Activated naive CD4-positive, alpha-beta T cell treated with anti-CD3 and anti-CD28 coated beads, Interleukin-2, amount 50 U/mL, for 16 hours (primary cell): Measurements from ENCODE around the gene KCNC1.

ENCODE experiments used
- DNase-seq: peaks from one replicate; pipeline ENCODE4 v3.0.0-alpha.2; 2020

Gene KCNC1

GRCh38 chr11:17718015-17718414 lies 16.6 kb upstream of the KCNC1 start:
- DNase-seq = no peak

- DNase-seq = no peak
Measured at GRCh38 chr11:17718510-17718962, 16.0 kb upstream of the KCNC1 start.

GRCh38 chr11:17719028-17719937 lies 15.3 kb upstream of the KCNC1 start, which contains the start of gene MYOD1:
MYOD1 (plus strand) TSS chr11:17719571; CDS start chr11:17719783, 212 bp downstream.
- DNase-seq = no peak

DNA sequence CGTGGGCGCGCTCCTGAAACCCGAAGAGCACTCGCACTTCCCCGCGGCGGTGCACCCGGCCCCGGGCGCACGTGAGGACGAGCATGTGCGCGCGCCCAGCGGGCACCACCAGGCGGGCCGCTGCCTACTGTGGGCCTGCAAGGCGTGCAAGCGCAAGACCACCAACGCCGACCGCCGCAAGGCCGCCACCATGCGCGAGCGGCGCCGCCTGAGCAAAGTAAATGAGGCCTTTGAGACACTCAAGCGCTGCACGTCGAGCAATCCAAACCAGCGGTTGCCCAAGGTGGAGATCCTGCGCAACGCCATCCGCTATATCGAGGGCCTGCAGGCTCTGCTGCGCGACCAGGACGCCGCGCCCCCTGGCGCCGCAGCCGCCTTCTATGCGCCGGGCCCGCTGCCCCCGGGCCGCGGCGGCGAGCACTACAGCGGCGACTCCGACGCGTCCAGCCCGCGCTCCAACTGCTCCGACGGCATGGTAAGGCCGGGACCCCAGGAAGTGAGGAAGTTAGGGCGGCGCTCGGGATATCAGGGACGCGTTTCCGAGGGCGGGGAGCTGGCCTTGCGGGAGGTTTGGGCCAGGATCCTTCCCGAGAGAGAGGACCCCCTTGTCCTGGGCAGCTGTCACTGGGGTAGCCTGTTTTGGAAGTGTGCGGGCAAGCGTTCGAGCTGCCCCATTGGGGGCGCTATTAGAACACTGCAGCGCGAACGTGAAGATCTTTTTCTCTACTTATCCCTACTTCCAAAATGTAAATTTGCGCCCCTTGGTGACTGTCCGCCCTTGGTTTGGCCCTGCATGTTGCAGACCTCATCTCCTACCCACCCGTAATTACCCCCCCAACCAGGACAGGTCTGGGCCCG lies 14.4 kb upstream of the KCNC1 start:
- DNase-seq = no peak

- DNase-seq = no peak
Measured at GRCh38 chr11:17720796-17721171, 13.8 kb upstream of the KCNC1 start.

- DNase-seq = no peak
Measured at GRCh38 chr11:17721242-17721999, 13.2 kb upstream of the KCNC1 start.

GRCh38 chr11:17722000-17722643 lies 12.5 kb upstream of the KCNC1 start:
- DNase-seq = no peak

DNA sequence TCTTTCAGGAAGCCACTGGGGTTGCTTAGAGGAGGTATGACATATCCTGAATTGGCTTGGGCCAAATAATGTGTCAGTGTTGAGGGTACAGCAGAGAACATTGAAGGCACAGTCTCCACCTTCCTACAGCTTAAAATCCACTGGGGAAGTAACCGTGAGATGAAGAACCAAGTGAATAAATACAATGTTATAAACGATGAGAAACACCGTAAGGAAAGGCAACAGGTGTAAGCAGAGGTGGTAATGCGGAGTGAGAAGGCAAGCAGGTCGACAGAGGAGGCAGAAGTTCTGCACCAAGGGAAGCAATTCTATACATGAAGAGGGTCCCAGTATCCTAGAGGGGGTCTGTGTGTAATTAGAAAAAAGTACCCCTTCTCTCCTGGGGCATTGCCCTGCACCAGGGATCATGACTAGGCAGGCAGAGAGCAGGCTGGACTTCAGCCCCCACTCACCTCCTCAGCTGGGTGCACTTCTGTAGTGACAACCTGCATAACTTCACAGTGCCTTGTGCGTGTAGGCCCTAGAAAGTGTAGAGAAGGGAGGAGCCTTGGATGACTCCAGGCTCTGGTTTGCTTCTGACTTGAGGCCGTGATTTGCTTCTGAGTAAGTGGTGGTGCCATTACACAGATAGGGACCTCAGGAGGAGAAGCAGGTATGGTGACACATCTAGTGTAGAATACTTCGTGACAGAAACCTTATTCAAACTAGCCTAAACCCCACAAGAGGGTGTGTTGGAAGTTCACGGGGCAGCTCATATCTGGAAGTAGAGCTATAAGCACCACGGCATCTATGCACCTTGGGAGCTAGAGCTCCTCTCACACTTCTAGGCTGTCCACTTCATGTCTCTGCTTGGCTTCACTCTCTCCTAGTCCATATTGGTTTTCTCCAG lies 10.3 kb upstream of the KCNC1 start:
- no peak for DNase-seq

GRCh38 chr11:17725174-17725573 lies 9.4 kb upstream of the KCNC1 start:
- DNase-seq = no peak

DNA sequence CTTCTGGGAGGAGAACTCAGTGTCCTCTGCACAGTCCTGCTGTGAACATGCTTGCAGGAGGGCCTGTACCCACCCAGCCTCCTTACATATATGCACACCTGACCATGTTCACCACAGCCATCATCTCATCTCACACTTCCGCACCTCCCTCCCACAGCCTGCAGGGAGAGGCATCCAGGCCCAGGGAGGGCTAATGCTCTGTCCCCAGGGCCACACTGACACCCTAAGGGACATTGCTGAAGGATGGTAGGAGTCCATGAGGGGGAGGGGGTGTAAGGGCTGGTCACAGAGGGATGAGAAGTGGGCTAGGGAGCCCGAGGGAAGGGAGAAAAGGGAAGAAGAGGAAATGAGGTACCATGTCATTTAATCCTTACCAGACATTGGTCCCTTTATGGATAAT lies 4.4 kb upstream of the KCNC1 start:
- DNase-seq = no peak

DNA sequence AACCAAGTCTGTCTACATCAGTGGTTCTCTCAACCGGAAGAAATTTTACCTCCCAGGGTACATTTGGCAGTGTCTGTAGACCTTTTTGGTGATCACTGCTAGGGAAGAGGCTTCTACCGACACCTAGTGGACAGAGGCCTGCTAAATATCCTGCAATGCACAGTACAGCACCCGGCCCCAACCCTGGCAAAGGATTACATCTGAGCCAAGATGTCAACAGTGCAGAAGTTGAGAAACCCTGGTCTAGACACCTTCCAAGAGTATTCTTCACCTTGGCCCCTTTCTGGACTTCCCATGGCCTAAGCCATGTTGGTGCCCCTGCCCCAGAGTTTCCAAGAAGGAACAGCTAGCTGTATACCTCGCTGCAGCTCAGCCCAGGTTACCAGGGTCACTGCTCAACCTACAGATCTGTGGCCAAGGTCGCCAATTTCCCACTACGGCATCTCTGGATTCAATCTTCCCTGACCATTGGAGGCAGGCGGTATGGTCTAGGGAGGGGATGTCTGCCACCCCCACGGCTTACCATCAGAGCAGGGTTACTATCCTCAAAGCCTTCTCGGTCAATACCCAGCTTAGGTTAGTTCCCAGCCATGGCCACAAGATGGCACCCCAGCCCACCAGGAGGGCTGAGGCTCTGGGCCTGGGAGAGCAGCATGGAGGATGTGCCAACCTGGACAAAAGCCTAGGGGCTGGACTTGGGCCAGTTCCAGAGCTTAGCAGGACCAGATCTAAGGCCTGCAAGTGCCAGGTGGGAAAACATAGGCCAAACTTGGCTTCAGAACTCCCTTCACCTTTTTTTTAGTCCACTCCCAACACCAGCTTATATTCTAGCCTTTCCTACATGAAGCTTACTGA lies 3.7 kb upstream of the KCNC1 start:
- DNase-seq = peak; percentile 55

- no peak for DNase-seq
Measured at GRCh38 chr11:17733261-17733660, 1.3 kb upstream of the KCNC1 start.

- peak; percentile 25 for DNase-seq
Measured at GRCh38 chr11:17734986-17735817, 621 bp downstream of the KCNC1 start.

DNA sequence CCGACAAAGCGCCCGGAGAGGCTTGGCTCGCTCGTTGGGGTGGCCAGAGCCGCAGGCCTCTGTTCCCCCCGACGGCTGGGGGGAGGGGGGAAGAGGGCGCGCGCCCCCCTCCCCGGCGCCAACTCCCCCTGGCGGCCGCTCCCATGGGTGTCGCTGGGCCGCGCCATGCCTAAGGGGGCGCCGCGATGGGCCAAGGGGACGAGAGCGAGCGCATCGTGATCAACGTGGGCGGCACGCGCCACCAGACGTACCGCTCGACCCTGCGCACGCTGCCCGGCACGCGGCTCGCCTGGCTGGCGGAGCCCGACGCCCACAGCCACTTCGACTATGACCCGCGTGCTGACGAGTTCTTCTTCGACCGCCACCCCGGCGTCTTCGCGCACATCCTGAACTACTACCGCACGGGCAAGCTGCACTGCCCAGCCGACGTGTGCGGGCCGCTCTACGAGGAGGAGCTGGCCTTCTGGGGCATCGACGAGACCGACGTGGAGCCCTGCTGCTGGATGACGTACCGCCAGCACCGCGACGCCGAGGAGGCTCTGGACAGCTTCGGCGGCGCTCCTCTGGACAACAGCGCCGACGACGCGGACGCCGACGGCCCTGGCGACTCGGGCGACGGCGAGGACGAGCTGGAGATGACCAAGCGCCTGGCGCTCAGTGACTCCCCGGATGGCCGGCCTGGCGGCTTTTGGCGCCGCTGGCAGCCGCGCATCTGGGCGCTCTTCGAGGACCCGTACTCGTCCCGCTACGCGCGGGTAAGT lies 1.4 kb downstream of the KCNC1 start:
- no peak for DNase-seq

- DNase-seq = no peak
Measured at GRCh38 chr11:17736579-17736893, 2.0 kb downstream of the KCNC1 start.

GRCh38 chr11:17736930-17737817 lies 2.6 kb downstream of the KCNC1 start:
- DNase-seq = no peak

GRCh38 chr11:17738151-17738973 lies 3.8 kb downstream of the KCNC1 start:
- DNase-seq = no peak
